NCI-H1092 (cell line): ENCODE measurements around the gene TNFRSF9.

ENCODE experiments used
- DNase-seq: peaks from one replicate; lab custom pipeline; 2025; lab: John Stamatoyannopoulos, UW

Gene TNFRSF9

GRCh38 chr1:7916501-7916830 lies 24.2 kb downstream of the TNFRSF9 start:
- DNase-seq = no peak

DNA sequence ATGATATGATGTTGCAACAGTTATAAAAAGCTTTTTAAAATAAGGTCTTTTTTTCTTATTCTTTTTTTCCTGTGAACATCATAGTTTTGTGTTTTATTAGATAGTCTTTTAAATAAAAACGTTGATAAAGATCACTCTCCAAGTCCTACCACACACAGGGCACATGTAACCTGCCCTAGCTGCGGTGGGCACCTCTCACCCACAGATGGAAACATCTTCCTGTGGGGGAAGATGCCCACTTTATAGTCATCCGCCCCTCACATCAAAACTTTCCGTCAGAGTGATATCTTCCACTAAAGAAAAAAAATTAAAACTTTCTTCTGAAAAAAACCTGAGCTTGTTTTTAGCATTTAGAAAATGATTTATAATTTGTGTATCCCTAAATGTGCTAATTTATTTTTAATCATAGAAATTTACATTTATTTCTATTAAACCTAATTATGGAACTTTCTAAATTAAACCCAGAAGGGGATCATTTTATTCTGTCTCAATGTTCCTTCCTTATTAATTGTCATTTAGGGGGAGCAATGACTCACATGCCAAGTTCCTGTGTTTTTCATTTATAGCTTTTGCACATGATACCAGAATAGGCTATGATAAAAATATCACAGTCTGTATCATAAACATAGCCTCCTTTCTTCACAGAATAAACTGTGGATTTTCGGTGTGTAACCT lies 24.7 kb downstream of the TNFRSF9 start:
- DNase-seq = no peak

DNA sequence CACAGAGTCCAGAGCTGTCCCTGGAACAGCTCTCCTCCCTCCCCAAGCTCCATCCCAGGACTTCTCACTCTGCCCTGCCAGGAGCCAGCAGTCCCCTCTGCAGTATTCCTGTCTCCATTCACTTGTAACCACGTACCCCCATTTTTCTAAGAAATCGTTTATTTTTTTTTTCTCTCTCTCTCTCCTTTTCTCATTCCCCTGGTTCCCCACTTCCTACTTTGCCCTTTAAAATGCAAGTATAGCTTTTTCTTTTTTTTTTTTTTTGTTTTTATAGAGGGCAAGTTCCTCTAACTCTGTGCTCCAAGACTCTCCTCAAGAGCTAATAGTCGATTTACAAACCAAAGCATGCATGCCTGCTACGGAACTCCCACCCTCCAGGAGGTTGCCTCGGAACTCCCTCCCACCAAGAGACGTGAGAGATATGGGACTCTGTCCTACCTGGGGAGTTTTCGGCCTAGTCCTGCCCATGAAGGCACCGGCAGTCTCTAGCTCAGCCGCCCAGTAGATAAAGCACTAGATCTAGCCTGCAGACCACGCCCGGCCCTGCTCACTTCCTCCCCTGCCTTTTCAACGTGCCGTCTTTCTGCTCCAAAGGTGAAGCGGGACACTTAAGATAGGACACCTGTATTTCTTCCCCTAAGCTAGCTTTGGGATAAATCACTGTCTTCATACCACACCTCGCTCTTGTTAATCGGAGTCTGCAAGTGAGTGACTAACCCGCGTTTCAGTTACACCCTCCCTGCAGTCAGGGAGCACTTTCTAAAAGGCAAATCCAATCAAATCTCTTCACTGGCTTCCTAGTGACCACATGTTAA lies 27.7 kb downstream of the TNFRSF9 start:
- no peak for DNase-seq

- DNase-seq = no peak
Observed at GRCh38 chr1:7912145-7912544, 28.5 kb downstream of the TNFRSF9 start.

DNA sequence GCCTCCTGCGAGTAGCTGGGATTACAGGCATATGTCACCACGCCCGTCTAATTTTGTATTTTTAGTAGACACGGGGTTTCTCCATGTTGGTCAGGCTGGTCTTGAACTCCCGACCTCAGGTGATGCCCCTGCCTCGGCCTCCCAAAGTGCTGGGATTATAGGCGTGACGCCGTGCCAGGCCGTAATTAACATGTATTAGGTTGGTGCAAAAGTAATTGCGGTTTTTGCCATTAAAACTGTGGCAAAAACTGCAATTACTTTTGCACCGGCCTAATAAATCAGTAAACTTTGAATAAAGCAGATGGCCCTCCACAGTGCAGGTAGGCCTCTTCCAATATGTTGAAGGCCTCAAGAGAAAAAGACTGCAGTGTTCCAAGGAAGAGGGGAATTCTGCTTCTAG lies 35.4 kb downstream of the TNFRSF9 start:
- no peak for DNase-seq

- DNase-seq = peak; percentile 63
Observed at GRCh38 chr1:7902478-7903085, 38.1 kb downstream of the TNFRSF9 start.

DNA sequence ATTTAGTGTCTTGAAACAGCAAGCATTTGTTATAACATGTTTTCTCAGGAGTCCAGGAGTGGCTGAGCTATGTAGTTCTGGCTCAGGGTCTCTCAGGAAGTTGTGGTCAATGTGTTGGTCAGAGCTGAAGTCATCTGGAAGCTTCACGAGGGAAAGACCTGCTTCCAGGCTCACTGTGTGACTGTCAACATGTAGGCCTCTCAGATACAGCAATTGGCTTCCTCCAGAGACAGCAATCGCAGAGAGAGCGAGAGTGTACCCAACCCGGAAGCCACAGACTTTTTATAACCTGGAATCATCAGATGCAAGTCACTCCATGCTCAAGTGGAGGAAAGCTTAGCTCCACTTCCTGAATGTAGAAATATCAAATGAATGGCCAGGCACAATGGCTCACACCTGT lies 40.9 kb downstream of the TNFRSF9 start:
- no peak for DNase-seq

GRCh38 chr1:7898962-7899361 lies 41.7 kb downstream of the TNFRSF9 start:
- no peak for DNase-seq

- DNase-seq = no peak
Observed at GRCh38 chr1:7896994-7897393, 43.6 kb downstream of the TNFRSF9 start.

GRCh38 chr1:7893529-7894180 lies 47.0 kb downstream of the TNFRSF9 start:
- DNase-seq = no peak

- DNase-seq = no peak
Observed at GRCh38 chr1:7891804-7892203, 48.8 kb downstream of the TNFRSF9 start.

GRCh38 chr1:7890853-7891252 lies 49.8 kb downstream of the TNFRSF9 start:
- no peak for DNase-seq

GRCh38 chr1:7888248-7889081 lies 52.2 kb downstream of the TNFRSF9 start:
- no peak for DNase-seq

DNA sequence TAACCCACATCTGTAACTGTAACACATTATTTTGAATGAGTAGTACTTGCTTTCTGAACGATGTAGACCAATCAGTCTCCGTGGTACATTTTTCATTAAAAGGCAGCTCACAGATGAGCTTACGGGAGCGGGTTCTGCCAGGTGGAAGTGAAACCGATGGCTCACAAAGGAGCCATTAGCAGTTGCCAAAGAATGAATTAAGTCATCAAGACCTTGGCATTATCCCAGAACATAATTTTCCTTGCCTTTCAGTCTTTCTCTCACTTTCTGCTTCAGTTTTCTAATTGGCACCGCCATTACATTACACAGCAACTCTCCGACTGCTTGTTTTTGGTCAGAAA lies 54.3 kb downstream of the TNFRSF9 start:
- peak; percentile 58 for DNase-seq

DNA sequence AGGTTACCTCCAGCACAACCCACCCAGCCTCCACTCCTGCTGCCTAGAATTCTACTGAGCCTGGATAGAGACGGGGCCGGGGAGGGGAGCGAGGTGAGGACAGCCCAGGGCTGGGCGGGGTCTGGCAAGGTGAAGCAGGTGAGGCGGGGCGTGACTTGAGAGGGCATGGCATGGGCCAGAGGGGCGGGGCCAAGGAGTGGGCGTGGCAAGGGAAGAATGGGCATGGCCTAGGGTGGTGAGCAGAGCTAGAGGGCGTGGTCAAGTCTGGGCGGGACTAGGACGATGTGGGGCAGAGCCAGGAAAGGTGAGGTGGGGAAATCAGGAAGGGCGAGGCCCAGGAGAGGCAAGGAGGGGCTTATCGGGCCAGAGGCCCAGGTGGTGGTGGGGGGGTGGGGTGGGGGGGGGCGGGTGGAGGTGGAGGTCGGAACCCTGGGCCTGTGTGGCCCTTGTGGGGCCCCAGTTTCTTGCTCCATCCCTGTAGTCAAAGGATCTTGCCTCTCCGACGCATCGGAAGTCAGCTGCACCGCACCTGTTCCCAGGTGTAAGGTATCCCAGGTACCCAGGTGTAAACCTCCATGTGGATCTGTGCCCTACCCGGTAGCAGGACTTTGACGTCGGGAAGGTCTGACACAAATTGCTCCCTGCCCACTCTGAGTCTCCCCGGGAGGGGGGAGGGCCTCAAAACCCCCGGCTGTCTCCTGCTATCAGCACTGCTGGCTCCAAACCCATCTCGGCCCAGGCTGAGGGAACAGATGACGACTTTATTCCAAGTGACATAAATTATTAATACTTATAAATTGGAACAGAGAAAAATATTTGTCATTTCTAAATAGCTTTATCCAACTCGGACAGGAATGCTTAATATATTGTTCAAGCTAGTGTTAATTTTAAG lies 54.9 kb downstream of the TNFRSF9 start:
- no peak for DNase-seq

- no peak for DNase-seq
Observed at GRCh38 chr1:7884757-7885156, 55.9 kb downstream of the TNFRSF9 start.

GRCh38 chr1:7879228-7879627 lies 61.4 kb downstream of the TNFRSF9 start:
- DNase-seq = no peak

DNA sequence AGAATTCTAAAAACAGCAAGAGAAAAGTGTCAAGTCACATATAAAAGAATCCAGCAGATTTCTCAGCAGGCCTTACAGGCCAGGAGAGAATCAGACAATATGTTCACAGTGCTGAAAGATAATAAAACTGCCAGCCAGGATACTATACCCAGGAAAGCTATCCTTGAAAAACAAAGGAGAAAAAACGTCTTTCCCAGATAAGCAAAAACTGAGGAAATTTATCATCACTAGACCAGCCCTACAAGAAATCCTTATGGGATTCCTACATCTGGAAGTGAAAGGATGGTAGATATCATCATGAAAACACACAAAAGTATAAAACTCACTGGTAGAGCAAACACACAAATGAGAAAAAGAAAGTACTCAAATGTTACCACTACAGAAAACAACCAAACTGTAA lies 62.6 kb downstream of the TNFRSF9 start:
- no peak for DNase-seq

DNA sequence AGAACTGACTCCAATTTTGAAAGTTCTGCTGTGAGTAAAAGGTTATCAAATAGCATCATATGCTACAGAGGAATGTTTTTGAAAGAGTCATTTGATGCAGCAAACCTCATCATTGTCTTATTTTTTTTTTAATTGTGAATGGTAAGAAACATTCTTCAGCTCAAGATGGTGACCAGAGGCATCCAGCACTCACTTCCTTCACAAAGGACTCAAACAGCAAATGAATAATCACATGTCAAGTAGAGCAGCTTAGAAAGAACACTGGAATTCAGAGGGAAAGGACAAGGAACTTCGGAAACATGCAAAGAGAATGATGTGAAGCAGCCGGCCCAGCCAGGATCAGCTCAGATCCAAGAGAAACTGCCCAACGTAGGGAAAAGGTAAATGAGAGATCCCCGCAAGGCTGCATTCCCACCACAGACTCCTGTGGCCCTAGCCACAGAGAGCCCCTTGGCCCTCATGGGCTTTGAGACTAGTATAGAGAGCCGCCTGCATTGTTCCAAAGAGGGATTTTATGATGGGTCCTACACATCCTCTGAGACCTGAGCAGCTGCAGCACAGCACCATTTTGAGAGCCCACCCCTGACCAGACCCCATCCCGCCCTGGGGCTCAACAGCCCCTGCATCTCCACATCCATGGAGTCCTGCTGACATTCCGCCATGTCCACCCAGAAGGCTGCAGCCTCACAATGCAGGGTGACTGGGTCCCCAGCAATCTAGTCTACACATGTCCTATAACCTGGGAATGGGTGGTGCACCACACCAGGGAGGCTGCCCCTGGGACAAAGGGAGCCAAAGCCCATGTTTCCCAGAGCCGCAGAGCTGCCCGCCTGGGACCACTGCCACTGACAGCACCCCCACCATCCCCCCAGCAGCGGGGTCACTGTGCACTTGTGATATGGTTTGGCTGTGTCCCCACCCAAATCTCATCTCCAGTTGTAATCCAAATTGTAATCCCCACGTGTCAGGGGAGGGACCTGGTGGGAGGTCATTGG lies 66.5 kb downstream of the TNFRSF9 start:
- no peak for DNase-seq

DNA sequence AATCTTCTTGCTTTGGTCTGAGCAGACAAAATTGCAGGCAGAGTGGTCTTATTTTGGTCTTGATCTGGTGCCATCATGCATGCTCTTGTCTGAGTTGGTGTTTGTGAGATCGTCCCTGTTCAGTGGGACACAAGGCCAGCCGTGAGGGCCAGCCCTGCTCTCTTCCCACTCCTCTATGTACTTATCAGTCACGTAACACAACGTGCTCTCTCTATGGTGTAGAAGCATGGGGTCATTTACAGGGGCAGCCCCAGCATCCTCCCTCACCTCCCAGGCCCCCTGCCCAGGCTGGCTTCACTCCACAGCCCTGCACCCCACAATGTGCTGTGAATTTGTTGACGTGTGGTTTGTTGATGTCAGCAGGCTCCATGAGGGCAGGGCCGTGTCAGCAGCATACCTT lies 69.5 kb downstream of the TNFRSF9 start:
- no peak for DNase-seq
